ENCODE results near the gene TFB2M.

GRCh38 chr1:246599315-246599714 lies 33.3 kb upstream of the TFB2M start:
- TF ChIP-seq CTCF (IDR thresholded peaks at IDR 0.05; ENCODE audit: low read depth, low read length) (no peak), EZH2phosphoT487 (IDR thresholded peaks at IDR 0.05; ENCODE audit: low read depth) (no peak)
